Liver (tissue), 9 donors: ENCODE measurements around the gene DHCR24. TPM values are rescaled to one million over a fixed set of nuclear protein-coding genes. Genes with fewer than 3 reads are reported as not detected.

ENCODE experiments used
- DNase-seq: peaks from one replicate; pipeline ENCODE4 v3.0.0-alpha.2; 2017; ENCODE audit warnings: low spot score
- H3K27ac ChIP-seq, 2 donors: one replicate each; pipeline ENCODE4 v1.7.0; 2013; ENCODE audit warnings: inconsistent platforms in 2 of 2, low read length in 2 of 2, control low read depth in 1 of 2, low read depth in 1 of 2, mild to moderate bottlenecking in 1 of 2
- H3K27me3 ChIP-seq, 4 donors: one replicate each; pipeline versions ENCODE4 v1.6.1 to v1.7.0; 2013; ENCODE audit warnings: low read length in 3 of 4, inconsistent platforms in 1 of 4, mild to moderate bottlenecking in 1 of 4, moderate library complexity in 1 of 4; ENCODE audit not compliant: control insufficient read depth in 4 of 4, insufficient read depth in 4 of 4
- H3K36me3 ChIP-seq, 4 donors: one replicate each; pipeline versions ENCODE4 v1.6.1 to v1.7.0; 2013; ENCODE audit warnings: low read length in 3 of 4, mild to moderate bottlenecking in 3 of 4, low read depth in 1 of 4, moderate library complexity in 1 of 4; ENCODE audit not compliant: control insufficient read depth in 4 of 4, insufficient read depth in 3 of 4
- H3K4me1 ChIP-seq, 4 donors: one replicate each; pipeline versions ENCODE4 v1.6.1 to v1.7.0; 2013; ENCODE audit warnings: low read length in 3 of 4, mild to moderate bottlenecking in 3 of 4, moderate library complexity in 1 of 4; ENCODE audit not compliant: control insufficient read depth in 4 of 4, insufficient read depth in 4 of 4
- H3K4me3 ChIP-seq, 3 donors: one replicate each; pipeline versions ENCODE4 v1.6.1 to v1.7.0; 2013; ENCODE audit warnings: low read length in 3 of 3, control low read depth in 1 of 3, low read depth in 1 of 3, mild to moderate bottlenecking in 1 of 3
- H3K9ac ChIP-seq, 2 donors: one replicate each; pipeline ENCODE4 v1.7.0; 2013; ENCODE audit warnings: low read length in 2 of 2, mild to moderate bottlenecking in 2 of 2, moderate library complexity in 2 of 2, control low read depth in 1 of 2, low read depth in 1 of 2
- H3K9me3 ChIP-seq, 4 donors: one replicate each; pipeline versions ENCODE4 v1.6.1 to v1.7.0; 2013; ENCODE audit warnings: low read length in 3 of 4; ENCODE audit not compliant: control insufficient read depth in 4 of 4
- EGR1 ChIP-seq, 2 donors: IDR thresholded peaks; 2 replicates each; pipeline ENCODE4 v1.6.1; 2016 to 2018; ENCODE audit warnings: antibody characterized with exemption in 2 of 2, low read depth in 2 of 2
- FOXA1 ChIP-seq: IDR thresholded peaks from 2 replicates; pipeline ENCODE4 v1.6.1; 2016; ENCODE audit warnings: antibody characterized with exemption
- FOXA2 ChIP-seq: IDR thresholded peaks from 2 replicates; pipeline ENCODE4 v1.6.1; 2016; ENCODE audit warnings: antibody characterized with exemption
- GABPA ChIP-seq, 2 donors: IDR thresholded peaks in 1 of 2; conservative IDR thresholded peaks in 1 of 2; 2 replicates each; pipeline ENCODE4 v1.6.1; 2016; ENCODE audit warnings: antibody characterized with exemption in 2 of 2, mild to moderate bottlenecking in 1 of 2, moderate library complexity in 1 of 2
- HNF4A ChIP-seq, 2 donors: conservative IDR thresholded peaks; 2 replicates each; pipeline ENCODE4 v1.6.1; 2016; ENCODE audit warnings: antibody characterized with exemption in 2 of 2, mild to moderate bottlenecking in 2 of 2
- HNF4G ChIP-seq: IDR thresholded peaks from 2 replicates; pipeline ENCODE4 v1.6.1; 2016; ENCODE audit warnings: antibody characterized with exemption
- JUND ChIP-seq, 2 donors: IDR thresholded peaks; 2 replicates each; pipeline ENCODE4 v1.6.1; 2016; ENCODE audit warnings: antibody characterized with exemption in 2 of 2
- NR2F2 ChIP-seq: IDR thresholded peaks from 2 replicates; pipeline ENCODE4 v1.6.1; 2016; ENCODE audit warnings: antibody characterized with exemption
- RAD21 ChIP-seq, 2 donors: IDR thresholded peaks; 2 replicates each; pipeline ENCODE4 v1.6.1; 2016; ENCODE audit warnings: antibody characterized with exemption in 2 of 2, mild to moderate bottlenecking in 2 of 2
- RXRA ChIP-seq, 2 donors: IDR thresholded peaks; 2 replicates each; pipeline ENCODE4 v1.6.1; 2017 to 2018; ENCODE audit warnings: antibody characterized with exemption in 2 of 2, mild to moderate bottlenecking in 1 of 2
- SP1 ChIP-seq: IDR thresholded peaks from 2 replicates; pipeline ENCODE4 v1.6.1; 2018; ENCODE audit warnings: antibody characterized with exemption, mild to moderate bottlenecking
- TAF1 ChIP-seq: conservative IDR thresholded peaks from 2 replicates; pipeline ENCODE4 v1.6.1; 2016; ENCODE audit warnings: antibody characterized with exemption, mild to moderate bottlenecking
- YY1 ChIP-seq: IDR thresholded peaks from 2 replicates; pipeline ENCODE4 v1.6.1; 2016; ENCODE audit warnings: antibody characterized with exemption, mild to moderate bottlenecking
- WGBS: extraction: QIAGEN DNeasy Blood & Tissue Kit; methylation state at CpG from one replicate; pipeline ENCODE4 v1.1.7; 2013; 5-methylcytosine and 5-hydroxymethylcytosine counted together
- polyA plus RNA-seq, 2 donors: library from polyadenylated mRNA; stranded (reverse) in 1 of 2; unstranded in 1 of 2; fragments of 200-250 nt in 1 of 2; fragments of >200 nt in 1 of 2; fragmentation: Nextera tagmentation in 1 of 2; extraction: Ambion mirVana in 1 of 2; gene quantifications; one replicate each; pipeline versions ENCODE4 v1.2.1 to v1.2.3, GENCODE V29; 2013 to 2015
- total RNA-seq, 2 donors: library from RNA; depleted of rRNA; stranded (reverse); fragments of >200 nt; gene quantifications; one replicate each; pipeline ENCODE4 v1.2.3, GENCODE V29; 2014
- TF ChIP-seq, protein P1 (sequence below): IDR thresholded peaks from 2 replicates; pipeline ENCODE4 v1.6.1; 2016; ENCODE audit warnings: antibody characterized with exemption, mild to moderate bottlenecking
- TF ChIP-seq, protein P2 (sequence below): fragments of 150-350 bp; IDR thresholded peaks from 2 replicates; pipeline ENCODE4 v1.5.1; 2017; ENCODE audit warnings: improper control_type of control experiment, low read depth, low read length; ENCODE audit not compliant: missing input control
- TF ChIP-seq, protein P3 (sequence below): IDR thresholded peaks from 2 replicates; pipeline ENCODE4 v1.6.1; 2016; ENCODE audit warnings: antibody characterized with exemption
- TF ChIP-seq, protein P4 (sequence below): IDR thresholded peaks from 2 replicates; pipeline ENCODE4 v1.6.1; 2016; ENCODE audit warnings: antibody characterized with exemption
- TF ChIP-seq, protein P5 (sequence below): IDR thresholded peaks from 2 replicates; pipeline ENCODE4 v1.6.1; 2016; ENCODE audit warnings: antibody characterized with exemption
- donor health status: healthy.
- donor health status: healthy.
- donor health status: healthy.
- donor health status: healthy.
- donor health status: healthy.

DHCR24 gene
- total and polyA plus RNA-seq, 4 donors, result 271 to 815 (median 600) TPM

DNA sequence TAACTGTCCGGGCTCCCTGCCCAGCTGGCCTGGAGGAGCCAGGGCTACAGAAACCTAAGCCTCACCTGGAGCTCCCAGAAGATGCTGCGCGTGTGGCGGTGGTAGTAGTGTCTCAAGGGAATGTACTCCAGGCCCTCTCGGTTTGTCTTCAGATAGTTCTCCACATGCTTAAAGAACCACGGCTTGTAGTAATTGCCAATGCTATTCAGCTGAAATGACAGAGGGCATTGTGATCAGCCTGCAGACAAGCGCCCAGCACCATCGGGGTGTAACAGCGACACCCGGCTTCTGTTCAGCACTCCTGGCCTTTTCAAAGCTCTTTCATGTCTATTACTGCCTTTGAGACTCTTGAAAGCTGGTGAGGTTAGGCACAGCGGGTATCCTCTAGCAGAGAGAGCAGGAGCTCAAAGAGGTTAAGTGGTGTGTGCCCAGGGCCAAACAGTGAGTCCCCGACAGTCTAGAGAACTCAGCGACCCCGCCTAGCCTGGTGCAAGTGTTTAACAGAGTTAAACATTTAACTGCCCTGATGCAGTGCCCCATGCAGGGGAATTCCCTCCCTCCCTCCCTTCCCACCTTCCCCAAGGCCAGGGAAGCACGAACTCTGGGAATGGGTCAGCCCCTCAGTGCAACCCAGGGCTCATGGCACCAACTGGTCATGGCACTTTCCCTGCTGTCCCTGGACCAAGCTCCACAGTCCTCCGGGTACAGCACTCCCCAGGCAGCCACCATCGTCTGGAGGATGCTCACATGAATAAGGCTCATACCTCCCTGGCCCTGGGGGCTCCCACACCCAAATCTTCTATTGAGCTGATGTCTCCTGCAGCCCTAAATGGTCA is 21.5 kb downstream of the DHCR24 start (continued):
- TF ChIP-seq, protein P1, sequence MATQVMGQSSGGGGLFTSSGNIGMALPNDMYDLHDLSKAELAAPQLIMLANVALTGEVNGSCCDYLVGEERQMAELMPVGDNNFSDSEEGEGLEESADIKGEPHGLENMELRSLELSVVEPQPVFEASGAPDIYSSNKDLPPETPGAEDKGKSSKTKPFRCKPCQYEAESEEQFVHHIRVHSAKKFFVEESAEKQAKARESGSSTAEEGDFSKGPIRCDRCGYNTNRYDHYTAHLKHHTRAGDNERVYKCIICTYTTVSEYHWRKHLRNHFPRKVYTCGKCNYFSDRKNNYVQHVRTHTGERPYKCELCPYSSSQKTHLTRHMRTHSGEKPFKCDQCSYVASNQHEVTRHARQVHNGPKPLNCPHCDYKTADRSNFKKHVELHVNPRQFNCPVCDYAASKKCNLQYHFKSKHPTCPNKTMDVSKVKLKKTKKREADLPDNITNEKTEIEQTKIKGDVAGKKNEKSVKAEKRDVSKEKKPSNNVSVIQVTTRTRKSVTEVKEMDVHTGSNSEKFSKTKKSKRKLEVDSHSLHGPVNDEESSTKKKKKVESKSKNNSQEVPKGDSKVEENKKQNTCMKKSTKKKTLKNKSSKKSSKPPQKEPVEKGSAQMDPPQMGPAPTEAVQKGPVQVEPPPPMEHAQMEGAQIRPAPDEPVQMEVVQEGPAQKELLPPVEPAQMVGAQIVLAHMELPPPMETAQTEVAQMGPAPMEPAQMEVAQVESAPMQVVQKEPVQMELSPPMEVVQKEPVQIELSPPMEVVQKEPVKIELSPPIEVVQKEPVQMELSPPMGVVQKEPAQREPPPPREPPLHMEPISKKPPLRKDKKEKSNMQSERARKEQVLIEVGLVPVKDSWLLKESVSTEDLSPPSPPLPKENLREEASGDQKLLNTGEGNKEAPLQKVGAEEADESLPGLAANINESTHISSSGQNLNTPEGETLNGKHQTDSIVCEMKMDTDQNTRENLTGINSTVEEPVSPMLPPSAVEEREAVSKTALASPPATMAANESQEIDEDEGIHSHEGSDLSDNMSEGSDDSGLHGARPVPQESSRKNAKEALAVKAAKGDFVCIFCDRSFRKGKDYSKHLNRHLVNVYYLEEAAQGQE, result peak; percentile 50
- TF ChIP-seq NR2F2 (peak; percentile 32), HNF4A (conservative IDR thresholded peaks at IDR 0.05) (peak; percentile 83 to 87), SP1 (peak; percentile 84), FOXA1 (no peak), GABPA (IDR thresholded peaks at IDR 0.05 in 1 of 2, conservative IDR thresholded peaks at IDR 0.05 in 1 of 2) (no peak), JUND (IDR thresholded peaks at IDR 0.05) (peak in 1 of 2 donors; percentile 71)

DNA sequence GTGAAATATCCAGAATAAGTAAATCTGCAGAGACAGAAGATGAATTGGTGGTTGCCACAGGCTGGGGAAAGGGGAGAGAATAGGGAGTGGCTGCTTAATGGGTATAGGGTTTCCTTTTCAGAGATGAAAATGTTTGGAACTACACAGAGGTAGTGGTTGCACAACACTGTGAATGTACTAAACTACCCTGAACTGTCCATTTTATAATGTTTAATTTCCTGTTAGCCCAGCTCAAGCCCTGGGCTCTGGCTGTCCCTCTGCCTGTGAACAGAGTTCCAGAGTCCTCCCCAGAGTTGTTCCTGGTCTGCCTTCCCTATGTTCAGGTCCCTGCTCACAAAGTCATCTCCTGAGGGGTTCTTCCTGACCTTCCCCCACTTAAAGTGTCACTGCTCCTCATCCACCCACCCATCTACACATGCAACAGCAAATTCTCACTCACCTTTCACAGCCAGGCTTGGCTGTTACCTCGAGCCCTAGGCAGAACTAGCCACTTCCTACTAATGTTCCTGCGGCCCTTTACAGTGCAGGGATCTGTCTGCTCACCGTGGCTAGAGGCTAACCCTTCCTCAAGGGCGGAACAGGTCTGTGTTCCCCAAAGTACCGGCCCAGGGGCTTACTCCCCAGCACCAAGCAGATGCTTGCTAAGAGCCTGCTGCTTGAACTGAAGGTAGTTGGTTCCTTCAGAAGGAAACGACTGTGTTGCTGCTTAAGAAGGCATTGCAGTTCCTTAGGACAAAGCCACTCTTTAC is 22.4 kb downstream of the DHCR24 start:
- peaks cover 4 to 40% (median 35%) of the 10 kb centered on the region in 4 donors for H3K36me3 ChIP-seq
- peaks cover 45 to 88% (median 83%) of the 10 kb centered on the region in 4 donors for H3K4me1 ChIP-seq
- H3K9me3 ChIP-seq, result no peaks in the 10 kb centered on the region
- H3K27ac ChIP-seq, result peak overlapping the region; percentile 47 to 83
- H3K27me3 ChIP-seq, result no peaks in the 10 kb centered on the region
- peak; percentile 31 for DNase-seq
- 39% methylated on average over 6 of the region's 6 CpGs for WGBS
- peak overlapping the region; percentile 7 to 76 (median 57) for H3K4me3 ChIP-seq
- TF ChIP-seq HNF4A (conservative IDR thresholded peaks at IDR 0.05) (peak; percentile 52 to 74), YY1 (peak; percentile 57), HNF4G (no peak), RAD21 (IDR thresholded peaks at IDR 0.05) (peak in 1 of 2 donors; percentile 33), RXRA (IDR thresholded peaks at IDR 0.05) (peak; percentile 59 to 82), SP1 (peak; percentile 48), FOXA1 (no peak), FOXA2 (no peak), NR2F2 (no peak), EGR1 (IDR thresholded peaks at IDR 0.05; ENCODE audit: low read depth in 2 of 2) (peak in 1 of 2 donors; percentile 23), JUND (IDR thresholded peaks at IDR 0.05) (peak in 1 of 2 donors; percentile 35), TAF1 (no peak), GABPA (IDR thresholded peaks at IDR 0.05 in 1 of 2, conservative IDR thresholded peaks at IDR 0.05 in 1 of 2) (no peak)
- TF ChIP-seq, protein P2, sequence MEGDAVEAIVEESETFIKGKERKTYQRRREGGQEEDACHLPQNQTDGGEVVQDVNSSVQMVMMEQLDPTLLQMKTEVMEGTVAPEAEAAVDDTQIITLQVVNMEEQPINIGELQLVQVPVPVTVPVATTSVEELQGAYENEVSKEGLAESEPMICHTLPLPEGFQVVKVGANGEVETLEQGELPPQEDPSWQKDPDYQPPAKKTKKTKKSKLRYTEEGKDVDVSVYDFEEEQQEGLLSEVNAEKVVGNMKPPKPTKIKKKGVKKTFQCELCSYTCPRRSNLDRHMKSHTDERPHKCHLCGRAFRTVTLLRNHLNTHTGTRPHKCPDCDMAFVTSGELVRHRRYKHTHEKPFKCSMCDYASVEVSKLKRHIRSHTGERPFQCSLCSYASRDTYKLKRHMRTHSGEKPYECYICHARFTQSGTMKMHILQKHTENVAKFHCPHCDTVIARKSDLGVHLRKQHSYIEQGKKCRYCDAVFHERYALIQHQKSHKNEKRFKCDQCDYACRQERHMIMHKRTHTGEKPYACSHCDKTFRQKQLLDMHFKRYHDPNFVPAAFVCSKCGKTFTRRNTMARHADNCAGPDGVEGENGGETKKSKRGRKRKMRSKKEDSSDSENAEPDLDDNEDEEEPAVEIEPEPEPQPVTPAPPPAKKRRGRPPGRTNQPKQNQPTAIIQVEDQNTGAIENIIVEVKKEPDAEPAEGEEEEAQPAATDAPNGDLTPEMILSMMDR, result no peak
- TF ChIP-seq, protein P1, result no peak
- TF ChIP-seq, protein P3, sequence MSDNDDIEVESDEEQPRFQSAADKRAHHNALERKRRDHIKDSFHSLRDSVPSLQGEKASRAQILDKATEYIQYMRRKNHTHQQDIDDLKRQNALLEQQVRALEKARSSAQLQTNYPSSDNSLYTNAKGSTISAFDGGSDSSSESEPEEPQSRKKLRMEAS, result peak; percentile 66
- TF ChIP-seq, protein P4, sequence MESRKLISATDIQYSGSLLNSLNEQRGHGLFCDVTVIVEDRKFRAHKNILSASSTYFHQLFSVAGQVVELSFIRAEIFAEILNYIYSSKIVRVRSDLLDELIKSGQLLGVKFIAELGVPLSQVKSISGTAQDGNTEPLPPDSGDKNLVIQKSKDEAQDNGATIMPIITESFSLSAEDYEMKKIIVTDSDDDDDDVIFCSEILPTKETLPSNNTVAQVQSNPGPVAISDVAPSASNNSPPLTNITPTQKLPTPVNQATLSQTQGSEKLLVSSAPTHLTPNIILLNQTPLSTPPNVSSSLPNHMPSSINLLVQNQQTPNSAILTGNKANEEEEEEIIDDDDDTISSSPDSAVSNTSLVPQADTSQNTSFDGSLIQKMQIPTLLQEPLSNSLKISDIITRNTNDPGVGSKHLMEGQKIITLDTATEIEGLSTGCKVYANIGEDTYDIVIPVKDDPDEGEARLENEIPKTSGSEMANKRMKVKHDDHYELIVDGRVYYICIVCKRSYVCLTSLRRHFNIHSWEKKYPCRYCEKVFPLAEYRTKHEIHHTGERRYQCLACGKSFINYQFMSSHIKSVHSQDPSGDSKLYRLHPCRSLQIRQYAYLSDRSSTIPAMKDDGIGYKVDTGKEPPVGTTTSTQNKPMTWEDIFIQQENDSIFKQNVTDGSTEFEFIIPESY, result no peak
- TF ChIP-seq, protein P5, sequence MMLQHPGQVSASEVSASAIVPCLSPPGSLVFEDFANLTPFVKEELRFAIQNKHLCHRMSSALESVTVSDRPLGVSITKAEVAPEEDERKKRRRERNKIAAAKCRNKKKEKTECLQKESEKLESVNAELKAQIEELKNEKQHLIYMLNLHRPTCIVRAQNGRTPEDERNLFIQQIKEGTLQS, result no peak
- H3K9ac ChIP-seq, result peak overlapping the region; percentile 2 to 64
